Nephron progenitor cell (in vitro differentiated cells): Measurements from ENCODE around the gene CCR5AS.

Experiments used
- DNase-seq: peaks from one replicate; pipeline ENCODE4 v3.0.0; 2021
- H3K27ac Mint-ChIP-seq: 2 replicates; pipeline ENCODE4 v1.8.0; 2021; ENCODE audit warnings: mild to moderate bottlenecking, moderate library complexity, mixed read lengths
- H3K27me3 Mint-ChIP-seq: 2 replicates; pipeline ENCODE4 v1.8.0; 2021; ENCODE audit warnings: mild to moderate bottlenecking, low read depth, mixed read lengths; ENCODE audit not compliant: poor library complexity
- H3K36me3 Mint-ChIP-seq: 2 replicates; pipeline ENCODE4 v1.8.0; 2021; ENCODE audit warnings: low read depth, mixed read lengths
- H3K4me1 Mint-ChIP-seq: 2 replicates; pipeline ENCODE4 v1.8.0; 2021; ENCODE audit warnings: mixed read lengths
- H3K4me3 Mint-ChIP-seq: 2 replicates; pipeline ENCODE4 v1.8.0; 2021; ENCODE audit warnings: mild to moderate bottlenecking, moderate library complexity, mixed read lengths
- H3K9me3 Mint-ChIP-seq: 2 replicates; pipeline ENCODE4 v1.8.0; 2021; ENCODE audit warnings: mild to moderate bottlenecking, moderate library complexity, mixed read lengths
- TF ChIP-seq, protein P1 (sequence below): fragments of 200-600 bp; sonication (generic); IDR thresholded peaks from 2 replicates; pipeline ENCODE4 v1.5.0; 2021; ENCODE audit warnings: antibody characterized with exemption

Gene CCR5AS

GRCh38 chr3:46318207-46318927 is 88.5 kb downstream of the CCR5AS start:
- Mint-ChIP-seq H3K4me1 (no peaks in the 10 kb centered on the region), H3K9me3 (peaks cover 9% of the 10 kb centered on the region), H3K27me3 (peaks cover 21% of the 10 kb centered on the region), H3K27ac (no peak overlapping the region), H3K4me3 (no peak overlapping the region), H3K36me3 (no peaks in the 10 kb centered on the region)
- TF ChIP-seq, protein P1, sequence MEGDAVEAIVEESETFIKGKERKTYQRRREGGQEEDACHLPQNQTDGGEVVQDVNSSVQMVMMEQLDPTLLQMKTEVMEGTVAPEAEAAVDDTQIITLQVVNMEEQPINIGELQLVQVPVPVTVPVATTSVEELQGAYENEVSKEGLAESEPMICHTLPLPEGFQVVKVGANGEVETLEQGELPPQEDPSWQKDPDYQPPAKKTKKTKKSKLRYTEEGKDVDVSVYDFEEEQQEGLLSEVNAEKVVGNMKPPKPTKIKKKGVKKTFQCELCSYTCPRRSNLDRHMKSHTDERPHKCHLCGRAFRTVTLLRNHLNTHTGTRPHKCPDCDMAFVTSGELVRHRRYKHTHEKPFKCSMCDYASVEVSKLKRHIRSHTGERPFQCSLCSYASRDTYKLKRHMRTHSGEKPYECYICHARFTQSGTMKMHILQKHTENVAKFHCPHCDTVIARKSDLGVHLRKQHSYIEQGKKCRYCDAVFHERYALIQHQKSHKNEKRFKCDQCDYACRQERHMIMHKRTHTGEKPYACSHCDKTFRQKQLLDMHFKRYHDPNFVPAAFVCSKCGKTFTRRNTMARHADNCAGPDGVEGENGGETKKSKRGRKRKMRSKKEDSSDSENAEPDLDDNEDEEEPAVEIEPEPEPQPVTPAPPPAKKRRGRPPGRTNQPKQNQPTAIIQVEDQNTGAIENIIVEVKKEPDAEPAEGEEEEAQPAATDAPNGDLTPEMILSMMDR, result no peak
- DNase-seq, result no peak

- Mint-ChIP-seq H3K27ac (no peak overlapping the region), H3K27me3 (peaks cover 9% of the 10 kb centered on the region), H3K4me3 (no peak overlapping the region), H3K36me3 (no peaks in the 10 kb centered on the region), H3K9me3 (peaks cover 9% of the 10 kb centered on the region), H3K4me1 (no peaks in the 10 kb centered on the region)
- TF ChIP-seq, protein P1, result no peak
- no peak for DNase-seq
These were observed 90.7 kb downstream of the CCR5AS start for GRCh38 chr3:46316206-46316605.

GRCh38 chr3:46314517-46314916 is 92.3 kb downstream of the CCR5AS start:
- Mint-ChIP-seq H3K4me1 (no peaks in the 10 kb centered on the region), H3K4me3 (no peak overlapping the region), H3K27me3 (peaks cover 8% of the 10 kb centered on the region), H3K9me3 (peaks cover 9% of the 10 kb centered on the region), H3K27ac (no peak overlapping the region), H3K36me3 (no peaks in the 10 kb centered on the region)
- TF ChIP-seq, protein P1, result no peak
- no peak for DNase-seq
